OCI-LY7 (cell line): ENCODE measurements around the gene ABCD1.

Experiments
- EZH2phosphoT487 ChIP-seq: fragments of 200-600 bp; sonication (generic); IDR thresholded peaks from 2 replicates; pipeline ENCODE4 v1.6.1; 2018; ENCODE audit warnings: low read depth, borderline replicate concordance, mild to moderate bottlenecking, mixed run types, antibody characterized with exemption, low read length, moderate library complexity, mixed read lengths
- TF ChIP-seq, protein P1 (sequence below): fragments of 200-600 bp; sonication (generic); conservative IDR thresholded peaks from 2 replicates; pipeline ENCODE4 v1.5.1; 2014; ENCODE audit warnings: mild to moderate bottlenecking, antibody characterized with exemption, low read length, moderate library complexity, mixed read lengths

DNA sequence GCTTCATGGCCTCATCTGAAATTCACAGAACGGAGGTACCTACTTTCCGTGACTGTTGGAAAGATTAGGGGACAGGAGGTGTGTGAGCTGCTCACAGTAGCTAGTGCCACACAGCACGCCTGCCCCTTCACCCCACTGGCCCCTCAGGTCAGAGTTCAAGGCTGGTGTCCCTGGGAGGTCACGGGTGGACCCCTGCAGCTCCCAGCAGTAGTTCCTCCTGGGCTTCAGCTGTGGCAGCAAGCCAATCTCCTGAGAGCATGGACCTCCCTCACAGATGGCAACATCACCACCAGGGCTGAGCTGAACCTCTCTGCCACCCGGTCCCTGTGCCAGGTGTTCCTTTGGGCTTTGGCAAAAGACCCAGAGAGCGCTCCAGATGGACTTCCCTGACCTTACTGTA lies 67.7 kb downstream of the ABCD1 start:
- TF ChIP-seq, protein P1, sequence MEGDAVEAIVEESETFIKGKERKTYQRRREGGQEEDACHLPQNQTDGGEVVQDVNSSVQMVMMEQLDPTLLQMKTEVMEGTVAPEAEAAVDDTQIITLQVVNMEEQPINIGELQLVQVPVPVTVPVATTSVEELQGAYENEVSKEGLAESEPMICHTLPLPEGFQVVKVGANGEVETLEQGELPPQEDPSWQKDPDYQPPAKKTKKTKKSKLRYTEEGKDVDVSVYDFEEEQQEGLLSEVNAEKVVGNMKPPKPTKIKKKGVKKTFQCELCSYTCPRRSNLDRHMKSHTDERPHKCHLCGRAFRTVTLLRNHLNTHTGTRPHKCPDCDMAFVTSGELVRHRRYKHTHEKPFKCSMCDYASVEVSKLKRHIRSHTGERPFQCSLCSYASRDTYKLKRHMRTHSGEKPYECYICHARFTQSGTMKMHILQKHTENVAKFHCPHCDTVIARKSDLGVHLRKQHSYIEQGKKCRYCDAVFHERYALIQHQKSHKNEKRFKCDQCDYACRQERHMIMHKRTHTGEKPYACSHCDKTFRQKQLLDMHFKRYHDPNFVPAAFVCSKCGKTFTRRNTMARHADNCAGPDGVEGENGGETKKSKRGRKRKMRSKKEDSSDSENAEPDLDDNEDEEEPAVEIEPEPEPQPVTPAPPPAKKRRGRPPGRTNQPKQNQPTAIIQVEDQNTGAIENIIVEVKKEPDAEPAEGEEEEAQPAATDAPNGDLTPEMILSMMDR: no peak
- TF ChIP-seq EZH2phosphoT487: no peak
